NOMO-1 treated with dmso at 0.1 percent for 144 hours (cell line): Measurements from ENCODE around the gene ELMOD1.
"Not testable (repeated sequence)": the region's sequence is repeated elsewhere in the genome, so short reads cannot be mapped to it uniquely, and the experiment has no call there.

Experiments
- DNase-seq: peaks from one replicate; lab custom pipeline; 2025; ENCODE audit not compliant: unreplicated experiment; lab: John Stamatoyannopoulos, UW

ELMOD1 gene

GRCh38 chr11:107590460-107591377 is at the start of gene ELMOD1:
Gene ELMOD1, plus strand, starts transcription at chr11:107591147. Its CDS starts 27,043 bp downstream, at chr11:107618190.
- no peak for DNase-seq

- DNase-seq, result no peak
These were observed 45.8 kb upstream of the ELMOD1 start for GRCh38 chr11:107545101-107545514.

GRCh38 chr11:107547961-107548360 is 43.0 kb upstream of the ELMOD1 start:
- DNase-seq, result no peak

DNA sequence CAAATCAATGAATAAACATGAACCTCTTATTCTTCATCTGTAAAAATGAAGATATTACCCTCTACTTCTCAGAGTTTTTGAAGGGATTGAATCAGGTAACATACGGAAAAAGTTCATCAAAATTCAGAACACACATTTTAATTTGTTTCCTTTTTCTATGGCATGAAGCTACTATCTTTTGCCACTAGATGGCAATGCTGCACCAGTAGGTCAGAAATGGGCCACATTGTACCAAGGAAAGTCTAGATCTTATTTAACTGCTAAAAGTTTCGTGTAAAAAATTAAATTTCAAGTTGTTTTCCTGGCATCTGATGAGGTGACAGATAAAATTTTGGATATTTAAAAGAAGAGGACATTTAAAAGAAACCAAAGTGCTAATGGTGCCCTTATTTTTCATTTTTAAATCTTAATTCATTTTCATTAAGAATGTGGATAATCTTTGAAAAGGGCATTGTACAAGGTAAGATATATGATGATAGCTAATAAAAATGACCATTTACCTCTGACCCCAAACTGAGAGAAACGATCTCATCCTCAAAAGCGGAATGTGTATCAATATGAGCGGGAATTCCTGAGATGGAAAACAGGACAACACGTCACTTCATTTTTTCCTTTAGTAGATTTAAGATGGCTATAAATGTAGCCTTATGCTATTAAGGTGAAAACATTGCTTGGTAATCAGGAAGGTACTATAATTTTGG is 41.5 kb upstream of the ELMOD1 start:
- no peak for DNase-seq

GRCh38 chr11:107549954-107550285 is 41.0 kb upstream of the ELMOD1 start:
- DNase-seq, result no peak

GRCh38 chr11:107550304-107550703 is 40.6 kb upstream of the ELMOD1 start:
- no peak for DNase-seq

- no peak for DNase-seq
These were observed 29.3 kb upstream of the ELMOD1 start for GRCh38 chr11:107561688-107562087.

- DNase-seq, result no peak
These were observed 28.2 kb upstream of the ELMOD1 start for GRCh38 chr11:107562647-107563208.

DNA sequence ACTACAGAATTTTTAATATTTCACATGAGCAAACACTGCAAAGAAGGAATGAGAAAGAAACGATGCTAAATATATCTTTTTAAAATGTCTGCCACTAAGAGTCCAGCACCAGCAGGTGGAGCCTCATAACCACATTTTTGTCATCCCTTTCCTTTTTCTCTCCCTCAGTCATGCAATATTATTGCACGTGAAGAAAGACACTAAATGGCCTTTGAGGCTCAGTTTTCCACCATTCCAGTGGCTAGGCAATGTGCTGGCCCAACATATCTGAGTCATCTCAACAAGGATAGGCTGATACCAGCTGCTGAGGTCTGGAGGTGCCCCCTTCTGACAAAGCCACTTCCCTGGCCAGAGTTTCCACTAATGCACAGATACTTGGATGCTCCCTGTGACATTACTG is 27.2 kb upstream of the ELMOD1 start:
- peak; percentile 48 for DNase-seq

DNA sequence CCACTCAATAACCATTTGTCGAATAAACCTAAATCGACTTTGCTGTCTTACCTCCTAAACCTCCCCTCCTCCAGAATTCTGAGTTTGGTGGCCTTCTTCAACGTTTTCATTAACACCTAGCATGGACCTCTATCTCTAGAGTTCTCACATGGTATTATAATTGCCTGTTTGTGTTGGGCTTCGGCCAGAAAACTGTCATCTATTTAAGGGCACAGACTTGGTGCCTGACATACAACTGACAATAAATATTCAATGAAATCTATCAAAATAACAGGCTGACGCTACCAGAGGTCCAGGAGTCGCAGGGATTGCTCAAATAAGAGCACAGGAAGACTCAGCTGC is 26.1 kb upstream of the ELMOD1 start:
- no peak for DNase-seq

DNA sequence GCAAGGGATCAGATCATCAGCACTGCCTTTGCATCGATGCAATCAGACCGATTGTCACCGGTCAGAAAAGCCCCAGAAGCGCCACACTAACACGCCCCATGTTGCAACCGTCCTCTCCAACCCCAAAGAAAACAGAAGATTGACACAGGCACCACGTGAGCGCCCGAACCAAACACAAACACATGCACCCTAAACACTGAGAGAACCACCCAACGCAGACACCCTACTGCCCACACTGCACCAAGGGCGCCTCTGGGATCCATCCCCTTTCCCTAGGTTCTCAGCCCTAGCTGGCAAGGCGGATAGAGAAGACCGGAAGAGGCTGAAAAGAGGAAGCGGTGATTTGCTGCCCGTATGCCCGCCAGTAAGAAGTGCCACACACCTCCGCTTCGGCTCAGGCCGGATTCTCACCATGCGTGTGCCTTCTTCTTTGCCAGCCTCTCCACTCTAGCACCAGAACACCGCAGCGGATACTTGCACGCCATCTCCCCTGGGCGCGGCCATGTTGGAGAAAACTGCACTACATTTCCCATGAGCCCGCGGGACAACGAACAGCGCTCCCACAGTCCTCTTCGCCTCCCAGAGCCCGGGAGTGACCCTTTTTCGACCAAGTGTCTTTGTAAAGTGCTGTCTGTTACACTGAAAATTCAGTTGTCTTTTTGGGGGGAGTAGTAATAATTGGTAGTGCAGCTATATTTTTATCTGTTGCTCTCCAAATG is 25.6 kb upstream of the ELMOD1 start, which contains the start of gene ALKBH8:
Gene ALKBH8, minus strand, starts transcription at position 517 of the 719 bp plus-strand sequence. CDS start 4,842 bp downstream, outside the sequence.
- DNase-seq, result peak; percentile 80

DNA sequence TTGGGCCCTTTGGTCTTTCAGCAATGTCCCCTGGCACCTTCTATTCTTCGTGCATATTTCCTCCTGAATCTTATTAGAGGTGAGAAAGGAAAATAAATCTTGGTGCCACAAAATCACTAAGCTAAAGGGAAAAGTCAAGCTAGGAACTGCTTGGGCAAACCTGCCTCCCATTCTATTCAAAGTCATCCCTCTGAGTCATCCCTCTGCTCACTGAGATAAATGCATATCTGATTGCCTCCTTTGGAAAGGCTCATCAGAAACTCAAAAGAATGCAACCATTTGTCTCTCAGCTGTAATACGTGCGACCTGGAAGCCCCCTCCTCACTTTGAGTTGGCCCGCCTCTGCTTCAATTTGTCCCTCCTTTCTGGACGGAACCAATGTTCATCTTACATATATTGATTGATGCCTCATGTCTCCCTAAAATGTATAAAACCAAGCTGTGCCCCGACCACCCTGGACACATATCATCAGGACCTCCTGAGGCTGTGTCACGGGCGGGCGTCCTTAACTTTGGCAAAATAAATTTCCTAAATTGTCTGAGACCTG is 24.9 kb upstream of the ELMOD1 start:
- not testable (repeated sequence) for DNase-seq

- DNase-seq, result no peak
These were observed 24.4 kb upstream of the ELMOD1 start for GRCh38 chr11:107566569-107566968.

- no peak for DNase-seq
These were observed 23.1 kb upstream of the ELMOD1 start for GRCh38 chr11:107567739-107568335.

DNA sequence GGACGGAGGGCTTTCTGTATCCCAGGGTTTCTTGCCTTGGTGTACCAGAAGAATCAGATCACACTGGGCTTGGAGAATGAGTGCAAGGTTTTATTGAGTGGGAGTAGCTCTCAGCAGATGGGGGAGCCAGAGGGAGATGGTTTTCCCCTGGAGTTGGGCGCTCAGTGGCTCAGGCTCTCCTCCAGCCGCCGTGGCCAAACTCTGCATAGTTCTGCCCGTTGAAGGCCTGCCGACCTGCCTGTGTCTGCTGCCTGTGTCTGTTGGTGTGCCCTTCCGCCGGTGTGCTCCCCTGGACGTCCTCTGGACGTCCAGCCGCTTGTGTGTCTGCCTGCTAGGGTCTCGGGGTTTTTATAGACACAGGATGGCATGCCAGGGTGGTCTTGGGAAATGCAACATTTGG is 20.9 kb upstream of the ELMOD1 start:
- DNase-seq, result no peak

DNA sequence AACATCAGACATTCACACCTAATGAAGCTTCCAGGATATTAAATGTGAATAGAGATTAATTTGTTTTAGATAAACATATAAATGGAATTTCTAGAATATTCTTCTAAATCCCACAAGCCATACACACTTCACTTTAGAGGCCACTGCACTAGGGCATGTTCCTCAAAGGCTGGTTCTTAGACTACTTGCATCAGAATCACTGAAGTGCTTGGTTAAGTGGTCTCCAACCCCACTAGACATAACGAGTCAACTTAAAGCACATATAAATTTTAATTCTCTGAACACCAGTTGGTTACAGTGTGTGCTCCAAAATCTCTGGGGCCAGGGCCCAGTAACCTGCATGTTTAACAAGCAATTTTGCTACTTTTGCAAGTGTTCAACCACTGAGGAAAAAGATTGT is 17.5 kb upstream of the ELMOD1 start:
- no peak for DNase-seq

- not testable (repeated sequence) for DNase-seq
These were observed 14.2 kb upstream of the ELMOD1 start for GRCh38 chr11:107576497-107577345.

- no peak for DNase-seq
These were observed 13.6 kb upstream of the ELMOD1 start for GRCh38 chr11:107577346-107577711.

DNA sequence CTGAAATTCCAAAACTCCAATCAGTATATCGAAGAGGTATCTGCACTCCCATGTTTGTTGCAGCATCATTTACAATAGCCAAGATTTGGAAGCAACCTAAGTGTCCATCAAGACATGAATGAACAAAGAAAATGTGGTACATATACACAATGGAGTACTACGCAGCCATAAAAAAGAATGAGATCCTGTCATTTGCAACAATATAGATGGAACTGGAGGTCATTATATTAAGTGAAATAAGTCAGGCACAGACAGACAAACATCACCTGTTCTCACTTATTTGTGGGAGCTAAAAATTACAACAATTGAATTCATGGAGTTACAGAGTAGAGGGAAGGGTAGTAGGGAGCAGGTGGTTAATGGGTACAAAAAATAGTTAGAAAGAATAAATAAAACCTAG is 11.8 kb upstream of the ELMOD1 start:
- DNase-seq, result not testable (repeated sequence)

- DNase-seq, result no peak
These were observed 9.8 kb upstream of the ELMOD1 start for GRCh38 chr11:107581147-107581546.
